ENCODE measurements around the gene COX4I1.

COX4I1 gene

GRCh38 chr16:85768199-85768598, 31.3 kb upstream of the COX4I1 start:
- DNase-seq = no peak

GRCh38 chr16:85770741-85771140, 28.8 kb upstream of the COX4I1 start:
- DNase-seq = no peak

DNA sequence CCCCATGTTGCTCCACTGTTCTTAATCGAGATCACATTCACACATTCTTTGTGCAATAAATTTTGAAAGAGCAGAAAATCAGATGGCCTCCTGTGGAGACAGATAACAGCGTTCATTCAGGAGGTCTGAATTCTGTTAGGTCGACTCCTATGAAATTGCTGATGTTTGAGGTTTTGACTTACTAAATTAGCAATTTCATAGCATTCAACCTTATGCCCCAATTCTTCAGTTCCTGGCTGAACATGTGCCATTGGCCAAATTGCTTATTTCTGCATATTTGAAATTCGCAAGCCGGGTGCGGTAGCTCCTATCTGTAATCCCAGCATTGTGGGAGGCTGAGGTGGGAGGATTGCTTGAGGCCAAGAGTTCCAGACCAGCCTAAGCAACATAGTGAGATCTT, 26.5 kb upstream of the COX4I1 start:
- no peak for DNase-seq

GRCh38 chr16:85774136-85774535, 25.4 kb upstream of the COX4I1 start:
- DNase-seq = no peak

- no peak for DNase-seq
Measured at GRCh38 chr16:85774811-85775210, 24.7 kb upstream of the COX4I1 start.

- DNase-seq = no peak
Measured at GRCh38 chr16:85777583-85778310, 21.7 kb upstream of the COX4I1 start.

DNA sequence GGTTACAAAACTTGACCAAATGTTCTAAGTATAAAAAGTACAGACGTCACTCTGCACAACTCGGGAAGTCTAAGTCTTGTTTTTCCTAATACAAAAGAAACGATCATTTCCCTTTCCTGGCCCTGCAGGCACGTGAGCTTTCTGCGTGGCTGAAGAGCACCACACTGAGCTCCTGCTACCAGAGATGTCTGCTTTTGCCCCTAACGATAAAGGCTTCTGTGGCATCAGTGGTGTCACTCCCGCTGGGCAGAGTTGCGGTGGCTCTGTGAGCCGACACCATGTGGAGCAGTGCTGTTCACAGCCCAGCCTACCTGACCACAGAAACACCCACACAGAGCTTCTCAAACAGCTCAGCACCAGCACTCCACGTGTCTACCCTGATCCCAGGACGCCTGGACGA, 20.6 kb upstream of the COX4I1 start:
- DNase-seq = no peak

GRCh38 chr16:85780281-85780680, 19.2 kb upstream of the COX4I1 start:
- no peak for DNase-seq

DNA sequence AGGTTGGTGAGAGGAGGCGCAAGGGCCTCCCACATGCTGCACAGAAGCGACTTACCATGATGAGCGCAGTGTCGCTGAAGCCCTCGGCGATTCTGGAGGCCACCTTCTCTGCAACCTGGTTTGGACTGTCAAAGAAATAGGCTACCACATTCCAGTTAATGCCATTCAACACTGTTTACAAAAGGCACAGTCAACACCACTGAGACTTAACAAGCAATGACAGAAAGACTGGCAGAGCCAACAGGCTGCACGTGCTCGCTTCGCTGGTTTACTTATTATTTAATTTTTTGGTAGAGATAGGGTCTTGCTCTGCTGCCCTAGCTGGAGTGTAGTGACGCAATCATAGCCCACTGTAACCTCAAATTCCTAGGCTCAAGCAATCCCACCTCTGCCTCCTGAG, 18.3 kb upstream of the COX4I1 start:
- no peak for DNase-seq

DNA sequence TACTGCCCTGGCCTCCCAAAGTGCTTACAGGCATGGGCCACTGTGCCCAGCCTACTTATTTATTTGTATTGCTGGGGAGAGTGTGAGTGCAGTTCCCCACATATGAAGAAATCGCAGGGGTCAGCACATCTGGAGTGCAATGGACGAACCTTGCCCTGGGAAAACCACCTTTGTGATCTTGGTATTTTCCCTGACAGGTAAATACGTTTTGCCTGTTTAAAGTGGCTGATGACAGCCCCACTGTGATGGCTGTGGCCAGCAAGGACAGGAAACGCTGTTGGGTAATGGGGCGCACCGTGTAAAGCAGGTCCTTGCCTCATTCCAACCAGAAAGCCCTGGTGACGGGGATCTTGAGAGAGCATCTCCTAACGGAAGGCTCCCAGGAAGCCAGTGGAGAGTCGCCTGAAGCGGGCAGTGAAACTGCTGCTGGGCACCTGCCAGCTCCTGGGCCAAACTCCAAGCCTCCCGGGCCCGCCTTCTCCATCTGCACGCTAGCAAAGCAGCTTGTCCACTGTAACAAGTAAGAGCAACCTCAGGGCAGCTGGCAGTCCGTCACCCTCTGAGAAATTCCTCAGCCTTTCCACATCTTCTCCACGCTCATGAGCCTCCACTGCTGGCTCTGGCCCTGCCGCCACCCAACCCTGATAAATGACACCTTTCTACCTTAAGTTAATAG, 17.7 kb upstream of the COX4I1 start:
- no peak for DNase-seq

DNA sequence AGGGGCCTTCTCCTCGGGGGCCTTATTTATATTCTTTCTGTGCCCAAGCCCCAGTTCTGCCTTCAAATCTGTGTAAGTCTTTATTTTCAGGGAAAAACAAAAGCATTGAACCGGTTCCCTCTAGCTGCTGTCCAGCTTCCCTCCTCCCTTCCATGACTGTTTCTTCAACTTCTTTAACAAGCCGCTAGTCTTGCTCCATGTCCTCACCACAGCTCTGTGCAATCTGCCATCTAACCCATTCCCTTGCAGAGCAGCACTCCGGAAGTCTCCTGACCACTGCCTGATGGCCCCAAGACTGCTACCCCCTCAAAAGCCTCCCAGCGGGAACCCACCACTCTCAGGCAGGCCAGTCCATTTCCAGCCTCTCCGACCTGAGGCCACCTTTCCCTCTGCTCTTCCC, 17.0 kb upstream of the COX4I1 start:
- no peak for DNase-seq

- no peak for DNase-seq
Measured at GRCh38 chr16:85783441-85783840, 16.1 kb upstream of the COX4I1 start.

DNA sequence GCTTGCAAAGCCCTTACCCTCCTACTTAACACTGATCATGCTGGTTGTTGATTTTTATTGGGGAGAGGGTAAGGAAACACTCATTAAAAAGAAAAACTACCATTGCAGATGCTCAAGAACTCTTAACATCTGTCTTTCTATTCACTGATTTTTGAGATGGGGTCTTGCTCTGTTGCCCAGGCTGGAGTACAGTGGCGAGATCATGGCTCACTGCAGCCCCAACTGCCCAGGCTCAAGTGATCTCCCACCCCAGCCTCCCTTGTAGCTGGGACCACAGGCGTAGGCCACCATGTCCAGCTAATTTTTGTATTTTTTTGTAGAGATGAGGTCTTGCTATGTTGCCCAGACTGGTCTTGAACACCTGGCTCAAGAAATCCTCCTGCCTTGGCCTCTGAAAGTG, 14.7 kb upstream of the COX4I1 start:
- DNase-seq = no peak

DNA sequence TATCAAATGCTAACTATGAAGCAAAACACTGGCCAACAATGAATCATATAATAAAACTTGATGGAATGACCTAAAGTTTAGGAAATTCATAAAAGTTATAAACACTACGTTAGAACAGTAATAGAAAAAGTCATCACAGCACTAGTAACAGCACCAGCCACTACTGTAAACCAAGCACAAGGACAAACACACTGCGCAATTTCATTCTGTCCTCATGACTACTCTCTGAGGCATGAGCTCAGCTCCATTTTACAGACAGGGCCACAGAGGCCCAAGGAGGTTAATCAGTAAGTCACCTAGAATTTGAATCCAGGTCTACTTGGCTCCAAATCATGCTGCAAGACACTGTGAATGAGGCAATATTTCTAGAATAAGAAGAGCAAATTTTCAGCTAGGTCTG, 13.6 kb upstream of the COX4I1 start:
- DNase-seq = no peak

- DNase-seq = no peak
Measured at GRCh38 chr16:85788819-85789218, 10.7 kb upstream of the COX4I1 start.

- DNase-seq = no peak
Measured at GRCh38 chr16:85789773-85790172, 9.7 kb upstream of the COX4I1 start.

GRCh38 chr16:85793662-85794298, 5.7 kb upstream of the COX4I1 start:
- no peak for DNase-seq

DNA sequence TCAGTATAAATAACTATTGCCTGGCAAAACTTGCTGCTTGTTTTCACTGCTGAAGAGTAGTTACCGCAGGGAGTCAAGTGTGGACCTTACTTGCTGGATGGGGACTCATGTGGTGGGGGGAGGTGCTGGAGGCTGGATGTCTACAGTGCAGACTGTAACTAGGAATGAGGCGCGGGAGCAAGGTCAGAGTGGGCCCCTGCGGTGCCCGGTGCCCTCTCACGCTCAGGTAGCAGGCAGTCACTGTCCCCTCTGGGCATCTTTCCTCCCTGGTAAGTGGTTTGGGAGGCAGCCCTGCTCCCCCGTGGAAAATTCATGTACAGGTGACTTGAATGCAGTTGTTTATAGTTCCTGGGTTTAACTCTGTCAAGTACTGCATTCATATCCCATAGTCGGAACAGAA, 4.8 kb upstream of the COX4I1 start:
- DNase-seq = no peak

- no peak for DNase-seq
Measured at GRCh38 chr16:85796152-85796551, 3.3 kb upstream of the COX4I1 start.

DNA sequence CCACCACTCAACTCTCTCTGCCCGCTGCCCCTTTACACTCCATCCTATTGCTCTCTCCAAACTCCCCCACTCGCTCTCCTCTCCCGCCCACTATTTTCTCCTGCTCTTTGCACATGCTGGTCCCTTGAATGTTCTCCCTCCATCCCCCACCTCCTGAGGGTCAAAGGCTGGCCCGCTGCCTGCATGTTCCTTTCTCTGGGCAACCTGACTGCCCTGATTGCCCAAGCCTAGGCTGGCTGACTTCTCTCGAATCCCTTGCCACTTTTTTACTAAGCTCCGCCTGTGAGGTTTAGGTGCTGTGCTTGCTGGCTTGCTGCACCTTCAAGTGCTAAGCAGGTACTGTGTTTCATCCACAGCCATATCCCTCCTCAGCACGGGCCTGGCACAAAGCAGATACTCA, 2.9 kb upstream of the COX4I1 start:
- DNase-seq = no peak

DNA sequence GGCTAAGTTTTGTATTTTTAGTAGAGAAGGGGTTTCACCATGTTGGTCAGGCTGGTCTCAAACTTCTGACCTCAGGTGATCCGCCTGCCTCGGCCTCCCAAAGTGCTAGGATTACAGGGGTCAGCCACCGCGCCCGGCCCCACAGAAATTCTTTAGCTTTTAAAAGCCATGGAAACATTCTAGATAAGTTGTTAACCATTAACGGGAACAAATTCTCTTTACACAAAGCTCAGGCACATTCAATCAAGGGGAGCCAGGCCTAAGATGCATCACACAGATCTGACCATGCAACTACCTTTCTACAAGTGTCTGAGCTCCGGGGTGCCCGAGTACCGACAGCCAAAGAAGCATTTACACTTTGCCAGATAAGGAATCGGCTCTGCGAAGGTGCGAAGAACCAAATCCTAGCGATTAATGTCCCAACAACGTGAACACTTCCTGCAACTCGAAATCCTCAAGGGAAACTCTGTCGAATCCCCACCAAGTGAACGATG, 1.2 kb upstream of the COX4I1 start:
- no peak for DNase-seq

- DNase-seq = peak; percentile 62
Measured at GRCh38 chr16:85798901-85799496, 496 bp upstream of the COX4I1 start.

DNA sequence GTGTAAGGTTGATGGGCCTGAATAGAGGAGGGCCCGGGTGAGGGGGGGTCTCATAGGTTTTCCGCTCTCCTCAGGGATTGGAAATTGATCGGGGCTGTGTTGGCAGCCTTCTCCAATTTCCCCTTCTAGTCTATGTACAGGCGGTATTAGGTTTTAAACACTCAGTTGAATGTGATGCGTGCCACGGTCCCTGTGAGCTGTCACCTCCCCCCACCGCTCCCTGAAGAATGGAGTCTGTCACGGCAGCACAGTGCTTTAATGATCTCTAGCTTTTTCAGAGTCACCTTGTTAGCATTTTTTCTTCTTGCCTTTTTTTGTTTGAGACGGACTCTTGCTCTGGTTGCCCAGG, 800 bp downstream of the COX4I1 start:
- DNase-seq = no peak

DNA sequence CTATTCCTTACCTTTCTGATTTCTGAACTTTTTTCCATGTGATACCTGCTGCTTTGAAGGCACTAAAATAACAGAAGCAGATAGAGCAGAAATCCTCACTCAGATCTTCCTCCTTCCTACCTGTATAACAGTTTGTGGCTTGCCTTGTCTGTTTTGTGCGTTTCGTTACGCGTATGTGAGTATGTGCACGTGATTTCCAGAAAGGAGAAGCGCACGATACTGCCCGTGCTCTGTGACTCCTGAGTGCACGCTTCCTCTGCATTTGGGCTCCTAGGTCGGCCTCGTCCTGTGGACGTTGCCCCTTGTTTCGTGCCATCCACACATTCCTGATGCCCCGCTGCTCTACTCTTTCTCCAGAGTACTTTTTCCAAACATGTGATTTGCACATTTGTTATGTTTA, 4.1 kb downstream of the COX4I1 start:
- no peak for DNase-seq
